Colon (tissue), 2 donors: Measurements from ENCODE around the gene MBNL1.

Source experiments
- FAIRE-seq: peaks from 2 replicates; lab custom pipeline; 2012; peaks lifted over from hg19 to GRCh38; lab: Jason Lieb, UNC
- donor health status: control.
- donor health status: control.

Gene MBNL1

GRCh38 chr3:152447511-152447910, 178.8 kb downstream of the MBNL1 start:
- no peak for FAIRE-seq

GRCh38 chr3:152448091-152448490, 179.4 kb downstream of the MBNL1 start:
- no peak for FAIRE-seq

GRCh38 chr3:152452318-152452717, 183.6 kb downstream of the MBNL1 start:
- FAIRE-seq, result no peak

- FAIRE-seq, result no peak
Observed at GRCh38 chr3:152454076-152454875, 185.5 kb downstream of the MBNL1 start.

GRCh38 chr3:152455989-152456388, 187.3 kb downstream of the MBNL1 start:
- no peak for FAIRE-seq

GRCh38 chr3:152457500-152458375, 189.0 kb downstream of the MBNL1 start:
- FAIRE-seq, result no peak

- no peak for FAIRE-seq
Observed at GRCh38 chr3:152458376-152459117, 189.8 kb downstream of the MBNL1 start.

GRCh38 chr3:152459118-152459515, 190.4 kb downstream of the MBNL1 start:
- no peak for FAIRE-seq

- FAIRE-seq, result no peak
Observed at GRCh38 chr3:152459572-152459971, 190.8 kb downstream of the MBNL1 start.

GRCh38 chr3:152460936-152461335, 192.2 kb downstream of the MBNL1 start:
- FAIRE-seq, result no peak

GRCh38 chr3:152461460-152461859, 192.7 kb downstream of the MBNL1 start:
- no peak for FAIRE-seq

GRCh38 chr3:152466784-152467183, 198.1 kb downstream of the MBNL1 start:
- no peak for FAIRE-seq

GRCh38 chr3:152469248-152470025, 200.7 kb downstream of the MBNL1 start:
- FAIRE-seq, result no peak

GRCh38 chr3:152470095-152470494, 201.4 kb downstream of the MBNL1 start:
- no peak for FAIRE-seq

GRCh38 chr3:152470893-152471292, 202.2 kb downstream of the MBNL1 start:
- FAIRE-seq, result no peak

- FAIRE-seq, result no peak
Observed at GRCh38 chr3:152471814-152472671, 203.3 kb downstream of the MBNL1 start.

GRCh38 chr3:152472672-152472954, 203.9 kb downstream of the MBNL1 start:
- FAIRE-seq, result no peak

- FAIRE-seq, result no peak
Observed at GRCh38 chr3:152474585-152474984, 205.9 kb downstream of the MBNL1 start.

GRCh38 chr3:152477422-152477821, 208.7 kb downstream of the MBNL1 start:
- no peak for FAIRE-seq

GRCh38 chr3:152480282-152480953, 211.7 kb downstream of the MBNL1 start:
- FAIRE-seq, result no peak
